ENCODE data around the gene MYH10. TPM values are rescaled to one million over a fixed set of nuclear protein-coding genes. Genes with fewer than 3 reads are reported as not detected.

The MYH10 gene
- total and polyA plus RNA-seq, 5 experiments from 2014 or later, result 0.56 to 3.1 (median 1.7) TPM

DNA sequence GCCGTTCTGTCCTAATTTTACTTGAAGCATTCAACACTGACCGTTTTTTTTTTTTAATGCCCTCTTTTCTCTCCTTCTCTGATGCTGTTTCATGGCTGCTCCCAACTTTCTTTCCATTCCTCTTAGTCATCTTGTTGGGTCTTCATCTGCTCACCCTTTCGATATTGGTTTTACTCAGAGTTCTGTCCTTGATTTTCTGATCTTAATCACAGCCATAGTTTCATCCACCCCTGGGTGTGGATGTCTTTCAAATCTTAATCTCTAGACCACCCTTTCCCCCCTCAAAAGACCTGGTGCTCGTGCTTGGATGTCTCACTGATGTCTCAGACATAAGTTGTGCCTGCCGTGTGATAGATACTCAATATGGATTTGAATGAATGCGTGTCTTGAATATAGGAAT lies 172.4 kb downstream of the MYH10 start:
- POLR2A ChIA-PET, result no interaction called here

DNA sequence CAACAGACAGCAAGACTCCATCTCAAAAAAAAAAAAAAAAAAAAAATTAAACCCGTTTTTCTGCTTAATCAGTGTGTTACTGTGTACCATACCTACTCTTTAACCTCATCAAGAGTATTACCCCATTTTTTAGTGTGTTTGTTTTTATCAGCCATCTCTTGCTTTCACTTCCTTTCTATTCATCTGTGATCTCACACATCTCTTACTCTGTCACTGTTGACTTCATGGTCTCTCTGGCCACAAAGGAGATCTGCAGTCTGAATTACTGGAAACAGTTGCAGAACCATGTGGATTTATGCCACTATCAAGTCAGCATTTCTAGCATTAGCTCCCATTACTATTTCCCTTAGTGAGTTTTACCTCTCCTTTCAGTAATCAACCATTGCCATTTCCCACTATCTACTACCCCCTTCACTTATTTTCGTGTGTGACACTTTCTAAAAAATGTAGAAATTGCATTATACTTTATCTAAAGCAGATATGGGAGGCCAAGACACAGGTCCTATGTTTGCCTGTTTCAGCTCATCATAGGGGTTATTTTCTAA lies 174.8 kb downstream of the MYH10 start:
- POLR2A ChIA-PET, result no interaction called here
- H3K27ac Mint-ChIP-seq, result peak overlapping the region in 4 of 10 donors; percentile 4 to 80 (median 47)

More for the DNA sequence above, 172.4 kb downstream of the MYH10 start:
- DNase-seq (no peak), ATAC-seq (no peak)
- Mint-ChIP-seq H3K27me3 (no peaks in the 10 kb centered on the region), H3K4me3 (no peak overlapping the region), H3K36me3 (peaks cover 24 to 92% (median 29%) of the 10 kb centered on the region in 3 donors), H3K27ac (peak overlapping the region in 4 of 10 donors; percentile 16 to 54 (median 40)), H3K4me1 (peaks cover 7 to 32% (median 23%) of the 10 kb centered on the region in 4 donors), H3K9me3 (no peaks in the 10 kb centered on the region)

DNA sequence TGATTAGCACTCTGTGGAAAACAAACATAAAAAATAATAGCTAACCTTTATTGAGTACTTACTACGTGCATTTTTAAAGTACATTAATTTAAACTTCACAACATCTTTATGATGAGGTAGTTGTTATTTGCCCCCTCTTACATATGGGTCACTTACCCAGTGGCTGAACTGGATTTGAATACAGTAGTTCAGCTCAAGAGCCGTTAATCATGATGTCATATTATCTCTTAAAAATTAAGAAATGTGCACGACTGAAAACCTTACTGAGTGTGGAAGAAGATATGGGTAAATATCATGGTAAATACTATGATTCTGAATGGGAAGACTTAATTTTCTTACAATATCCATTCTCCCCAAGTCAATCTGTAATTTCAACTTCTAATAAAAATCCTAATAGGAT lies 177.2 kb downstream of the MYH10 start:
- POLR2A ChIA-PET, result no interaction called here
- Mint-ChIP-seq H3K27me3 (no peaks in the 10 kb centered on the region), H3K4me1 (peaks cover 6 to 24% (median 17%) of the 10 kb centered on the region in 4 donors), H3K4me3 (no peak overlapping the region), H3K36me3 (peaks cover 34 to 93% (median 45%) of the 10 kb centered on the region in 3 donors), H3K9me3 (no peaks in the 10 kb centered on the region), H3K27ac (no peak overlapping the region)
- no peak for ATAC-seq
- no peak for DNase-seq

More for the DNA sequence above, 174.8 kb downstream of the MYH10 start:
- Mint-ChIP-seq H3K27me3 (no peaks in the 10 kb centered on the region), H3K36me3 (peaks cover 35 to 92% (median 35%) of the 10 kb centered on the region in 3 donors), H3K9me3 (no peaks in the 10 kb centered on the region), H3K4me3 (peak overlapping the region in 1 of 10 donors; percentile 10), H3K4me1 (peaks cover 6 to 26% (median 18%) of the 10 kb centered on the region in 4 donors)
- DNase-seq, result no peak
- ATAC-seq, result no peak

DNA sequence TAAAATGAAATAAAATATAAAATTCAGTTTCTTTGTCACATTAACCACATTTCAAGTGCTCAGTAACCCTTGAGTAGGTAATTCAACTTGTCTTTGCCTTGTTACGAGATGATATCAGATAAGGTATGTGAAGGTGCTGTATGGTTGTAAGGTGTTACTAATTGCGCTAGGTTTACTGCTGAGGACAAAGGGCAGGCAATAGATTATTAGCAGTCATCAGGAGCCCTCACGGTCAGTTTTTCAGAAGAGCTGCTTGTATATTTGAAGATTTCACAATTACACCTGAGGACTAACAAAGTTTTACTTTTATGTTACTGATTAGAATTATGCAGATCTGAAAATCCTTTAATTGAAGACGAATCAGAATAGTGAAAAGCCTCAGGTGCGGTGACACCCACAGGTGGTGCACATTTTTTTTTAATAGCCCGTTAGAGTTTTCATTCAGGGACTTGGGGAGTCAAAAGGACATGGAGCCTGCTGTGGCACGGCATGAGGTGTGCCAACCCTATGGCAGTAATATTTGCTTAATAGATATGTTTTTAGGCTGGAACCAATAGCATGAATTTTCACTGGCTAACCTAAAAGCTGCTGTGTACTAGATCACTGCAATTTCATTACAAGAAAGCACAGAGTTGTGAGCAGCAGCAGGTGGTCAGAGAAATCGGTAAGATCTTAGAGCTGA lies 178.5 kb downstream of the MYH10 start:
- no peak overlapping the region for H3K4me3 Mint-ChIP-seq
- no peaks in the 10 kb centered on the region for H3K27me3 Mint-ChIP-seq
- no peak for ATAC-seq
- no peak for DNase-seq
- peaks cover 25 to 94% (median 43%) of the 10 kb centered on the region in 3 donors for H3K36me3 Mint-ChIP-seq
- POLR2A ChIA-PET, result no interaction called here
- H3K27ac Mint-ChIP-seq, result peak overlapping the region in 2 of 10 donors; percentile 2 to 4
- no peaks in the 10 kb centered on the region for H3K9me3 Mint-ChIP-seq
- H3K4me1 Mint-ChIP-seq, result peaks cover 2 to 11% (median 11%) of the 10 kb centered on the region in 4 donors

GRCh38 chr17:8448310-8448709 lies 182.2 kb downstream of the MYH10 start:
- Mint-ChIP-seq H3K27ac (peak overlapping the region in 1 of 10 donors; percentile 29), H3K36me3 (peaks cover 6 to 98% (median 48%) of the 10 kb centered on the region in 3 donors), H3K4me3 (no peak overlapping the region), H3K4me1 (peaks cover 6 to 23% (median 14%) of the 10 kb centered on the region in 4 donors), H3K27me3 (no peaks in the 10 kb centered on the region), H3K9me3 (no peaks in the 10 kb centered on the region)
- POLR2A ChIA-PET, result interaction anchor here (0.6 kb wide), 1 partner anchor 9 kb away, joined by 3 read pairs; no protein-coding TSS in a partner anchor
- ATAC-seq (no peak), DNase-seq (no peak)

GRCh38 chr17:8447799-8448198 lies 182.7 kb downstream of the MYH10 start:
- H3K36me3 Mint-ChIP-seq, result peaks cover 6 to 97% (median 48%) of the 10 kb centered on the region in 3 donors
- POLR2A ChIA-PET, result interaction anchor here (0.6 kb wide), 1 partner anchor 9 kb away, joined by 3 read pairs; no protein-coding TSS in a partner anchor
- no peaks in the 10 kb centered on the region for H3K9me3 Mint-ChIP-seq
- DNase-seq, result no peak
- peaks cover 10 to 28% (median 19%) of the 10 kb centered on the region in 4 donors for H3K4me1 Mint-ChIP-seq
- peak overlapping the region in 1 of 10 donors; percentile 29 for H3K27ac Mint-ChIP-seq
- H3K27me3 Mint-ChIP-seq, result no peaks in the 10 kb centered on the region
- H3K4me3 Mint-ChIP-seq, result no peak overlapping the region
- ATAC-seq, result no peak

DNA sequence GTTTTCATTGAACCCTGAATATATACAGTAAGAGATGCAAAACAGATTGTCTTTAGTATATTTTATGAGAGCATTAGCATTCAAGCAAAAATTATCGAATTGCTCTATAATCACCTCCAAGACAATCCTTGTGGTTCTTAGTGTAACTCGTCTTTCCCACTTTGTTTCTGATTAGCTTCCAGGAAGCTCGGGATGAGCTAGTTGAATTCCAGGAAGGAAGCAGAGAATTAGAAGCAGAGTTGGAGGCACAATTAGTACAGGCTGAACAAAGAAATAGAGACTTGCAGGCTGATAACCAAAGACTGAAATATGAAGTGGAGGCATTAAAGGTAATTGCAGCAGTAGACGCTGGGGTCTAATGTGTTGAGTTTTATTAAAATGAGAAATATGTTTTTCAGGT lies 185.0 kb downstream of the MYH10 start:
- no peak for ATAC-seq
- peaks cover 0 to 82% (median 33%) of the 10 kb centered on the region in 3 donors for H3K36me3 Mint-ChIP-seq
- POLR2A ChIA-PET, result no interaction called here

DNA sequence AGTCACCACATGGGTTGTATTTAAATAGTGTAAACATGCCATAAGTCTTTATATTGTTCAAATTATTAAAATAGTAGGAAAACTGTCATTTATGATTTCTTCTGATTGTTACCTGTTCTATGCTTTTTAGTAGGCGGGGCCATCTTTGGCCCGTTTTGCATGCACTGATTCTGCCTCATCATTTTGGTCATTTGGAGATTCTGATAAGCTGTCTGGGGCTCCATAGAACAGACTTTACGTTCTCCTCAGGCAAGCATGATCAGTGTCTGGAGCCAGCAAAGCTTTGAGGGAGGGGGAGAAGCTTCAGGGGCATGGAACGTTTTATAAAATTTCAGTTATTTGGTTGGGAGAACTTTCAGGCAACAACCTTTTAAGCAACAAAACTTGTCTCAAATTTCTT lies 186.0 kb downstream of the MYH10 start:
- Mint-ChIP-seq H3K9me3 (no peaks in the 10 kb centered on the region), H3K36me3 (peaks cover 0 to 81% (median 29%) of the 10 kb centered on the region in 3 donors), H3K4me1 (peaks cover 27 to 58% (median 45%) of the 10 kb centered on the region in 4 donors), H3K27me3 (no peaks in the 10 kb centered on the region), H3K4me3 (no peak overlapping the region), H3K27ac (no peak overlapping the region)
- POLR2A ChIA-PET, result no interaction called here
- ATAC-seq (no peak), DNase-seq (no peak)

More for the DNA sequence above, 185.0 kb downstream of the MYH10 start:
- no peak for DNase-seq
- H3K4me3 Mint-ChIP-seq, result no peak overlapping the region
- H3K27me3 Mint-ChIP-seq, result no peaks in the 10 kb centered on the region
- peaks cover 23 to 48% (median 37%) of the 10 kb centered on the region in 4 donors for H3K4me1 Mint-ChIP-seq
- no peaks in the 10 kb centered on the region for H3K9me3 Mint-ChIP-seq
- H3K27ac Mint-ChIP-seq, result no peak overlapping the region

DNA sequence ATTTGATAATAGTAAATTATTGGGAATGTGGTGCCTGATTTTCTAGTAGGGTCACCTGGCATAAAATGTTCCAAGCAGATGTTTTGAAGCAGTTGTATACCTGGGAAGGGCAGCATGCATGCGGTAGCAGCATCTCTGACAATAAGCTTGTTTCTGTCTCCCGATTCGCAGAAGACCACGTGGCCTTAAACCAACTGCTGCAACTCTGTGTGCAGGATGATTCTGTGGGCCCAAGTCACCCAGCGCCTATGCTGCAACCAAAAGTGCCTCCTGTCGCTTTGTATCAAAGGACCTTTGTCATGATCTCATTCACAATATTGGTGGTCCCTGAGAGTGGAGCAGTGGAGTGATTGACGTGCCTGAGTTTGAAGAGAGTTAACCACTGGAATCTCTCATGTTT lies 186.8 kb downstream of the MYH10 start:
- Mint-ChIP-seq H3K27me3 (no peaks in the 10 kb centered on the region), H3K36me3 (peaks cover 0 to 81% (median 24%) of the 10 kb centered on the region in 3 donors), H3K4me1 (peaks cover 27 to 64% (median 49%) of the 10 kb centered on the region in 4 donors), H3K4me3 (peak overlapping the region in 3 of 10 donors; percentile 0 to 12 (median 6)), H3K27ac (peak overlapping the region in 2 of 10 donors; percentile 11 to 35), H3K9me3 (no peaks in the 10 kb centered on the region)
- POLR2A ChIA-PET, result no interaction called here
- no peak for ATAC-seq
- no peak for DNase-seq

- Mint-ChIP-seq H3K36me3 (peaks cover 0 to 70% (median 19%) of the 10 kb centered on the region in 3 donors), H3K27ac (peak overlapping the region in 8 of 10 donors; percentile 1 to 81 (median 64)), H3K4me3 (peak overlapping the region in 4 of 10 donors; percentile 6 to 70 (median 36)), H3K27me3 (no peaks in the 10 kb centered on the region), H3K4me1 (peaks cover 27 to 77% (median 60%) of the 10 kb centered on the region in 4 donors), H3K9me3 (no peaks in the 10 kb centered on the region)
- no peak for DNase-seq
- no peak for ATAC-seq
- POLR2A ChIA-PET, result no interaction called here
These were observed 188.2 kb downstream of the MYH10 start for GRCh38 chr17:8442310-8442709.

DNA sequence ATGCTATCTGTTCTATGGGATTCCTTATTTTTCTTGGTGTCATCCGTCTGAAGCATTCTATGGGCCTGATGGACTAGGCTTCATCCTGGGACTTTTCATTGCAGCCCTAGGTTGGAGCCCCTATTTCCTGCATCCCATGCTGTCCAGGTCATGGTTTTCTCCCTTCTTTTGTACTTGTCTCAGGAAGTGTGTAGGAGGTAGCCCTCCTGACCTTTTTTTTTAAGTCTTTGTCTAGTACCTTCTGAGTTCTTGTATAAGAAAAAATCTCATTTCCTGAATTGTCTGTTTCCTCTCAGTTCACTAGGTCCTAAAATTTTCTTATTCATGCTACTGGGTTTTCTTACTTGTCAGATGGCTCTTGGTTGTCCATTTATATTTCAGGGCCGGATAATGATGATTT lies 188.8 kb downstream of the MYH10 start:
- Mint-ChIP-seq H3K27ac (peak overlapping the region; percentile 1 to 83 (median 65)), H3K27me3 (no peaks in the 10 kb centered on the region), H3K4me1 (peaks cover 27 to 77% (median 63%) of the 10 kb centered on the region in 4 donors), H3K36me3 (peaks cover 0 to 64% (median 17%) of the 10 kb centered on the region in 3 donors), H3K9me3 (no peaks in the 10 kb centered on the region), H3K4me3 (peak overlapping the region in 9 of 10 donors; percentile 2 to 70 (median 35))
- POLR2A ChIA-PET, result no interaction called here
- peak; percentile 31 to 34 for ATAC-seq
- DNase-seq, result no peak

DNA sequence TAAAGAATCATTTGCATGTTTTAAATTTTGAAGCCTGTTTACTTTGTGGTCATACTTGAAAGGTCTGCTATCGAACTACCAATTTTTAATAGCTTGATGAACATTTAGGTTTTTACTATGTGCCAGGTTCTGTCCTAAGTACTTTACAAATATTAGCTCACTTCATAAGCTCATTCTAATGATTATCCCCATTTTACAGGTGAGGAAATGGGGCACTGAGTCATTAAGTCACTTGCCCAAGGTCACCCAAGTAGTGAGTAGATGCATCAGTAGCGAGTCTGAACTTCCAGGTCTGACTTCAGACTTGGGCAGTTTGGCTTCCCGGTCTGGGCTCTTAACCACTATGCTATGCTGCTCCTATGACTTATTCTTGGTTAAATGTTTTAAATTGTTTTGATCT lies 190.8 kb downstream of the MYH10 start:
- Mint-ChIP-seq H3K4me3 (peak overlapping the region in 6 of 10 donors; percentile 12 to 42 (median 24)), H3K27ac (peak overlapping the region in 4 of 10 donors; percentile 29 to 50 (median 46)), H3K4me1 (peaks cover 30 to 79% (median 70%) of the 10 kb centered on the region in 4 donors), H3K36me3 (peaks cover 0 to 45% (median 7%) of the 10 kb centered on the region in 3 donors), H3K27me3 (no peaks in the 10 kb centered on the region), H3K9me3 (no peaks in the 10 kb centered on the region)
- DNase-seq (no peak), ATAC-seq (no peak)
- POLR2A ChIA-PET, result interaction anchor here (1.7 kb wide), 1 partner anchor 57 kb away, joined by 4 read pairs; no protein-coding TSS in a partner anchor

- peak in 1 of 10 donors; percentile 57 for DNase-seq
- Mint-ChIP-seq H3K9me3 (no peaks in the 10 kb centered on the region), H3K36me3 (peaks cover 0 to 33% (median 3%) of the 10 kb centered on the region in 3 donors), H3K27ac (peak overlapping the region in 8 of 10 donors; percentile 33 to 95 (median 77)), H3K4me3 (peak overlapping the region in 9 of 10 donors; percentile 6 to 100 (median 56)), H3K4me1 (peaks cover 29 to 69% (median 58%) of the 10 kb centered on the region in 4 donors), H3K27me3 (no peaks in the 10 kb centered on the region)
- ATAC-seq, result no peak
- POLR2A ChIA-PET, result no interaction called here
These were observed 192.1 kb downstream of the MYH10 start for GRCh38 chr17:8438441-8438840.

All from naive thymus-derived CD8-positive, alpha-beta T cell (primary cell).